C4-2B (cell line): ENCODE results near the gene LPP.

Experiments
- CTCF ChIP-seq: fragments of 450-650 bp; conservative IDR thresholded peaks from 2 replicates; pipeline ENCODE4 v1.5.1; 2017; ENCODE audit warnings: mild to moderate bottlenecking
- ZFX ChIP-seq: fragments of 450-650 bp; IDR thresholded peaks from 2 replicates; pipeline ENCODE4 v1.6.1; 2017

- no peak for TF ChIP-seq CTCF
- no peak for TF ChIP-seq ZFX
These were observed 782.7 kb downstream of the LPP start for GRCh38 chr3:188936597-188937107.
